Measurements from ENCODE around the gene KIAA2012.

The KIAA2012 gene

DNA sequence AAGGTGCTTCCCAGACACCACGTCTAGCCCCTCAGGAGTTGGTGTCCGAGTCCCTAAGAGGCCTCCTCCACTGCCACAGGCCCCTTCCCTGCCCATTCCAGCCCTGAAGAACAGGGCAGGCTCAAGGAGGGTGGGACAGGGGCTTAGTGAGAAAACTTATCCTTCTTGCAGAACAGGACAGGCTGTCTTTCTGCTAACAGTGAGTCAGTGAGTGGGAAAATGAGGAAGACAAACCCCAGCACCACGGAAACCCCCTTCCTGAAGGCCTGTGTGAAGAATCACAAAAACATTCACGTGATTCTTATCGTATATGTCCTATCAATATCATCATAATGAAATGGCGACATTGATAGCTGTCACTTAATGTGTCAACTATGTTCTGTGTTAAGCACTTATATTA is 29.6 kb upstream of the KIAA2012 start:
- DNase-seq = no peak

GRCh38 chr2:202044777-202045176 is 28.3 kb upstream of the KIAA2012 start:
- DNase-seq = no peak

- DNase-seq = no peak
Observed at GRCh38 chr2:202046572-202046971, 26.5 kb upstream of the KIAA2012 start.

GRCh38 chr2:202049092-202049728 is 23.8 kb upstream of the KIAA2012 start:
- DNase-seq = no peak

DNA sequence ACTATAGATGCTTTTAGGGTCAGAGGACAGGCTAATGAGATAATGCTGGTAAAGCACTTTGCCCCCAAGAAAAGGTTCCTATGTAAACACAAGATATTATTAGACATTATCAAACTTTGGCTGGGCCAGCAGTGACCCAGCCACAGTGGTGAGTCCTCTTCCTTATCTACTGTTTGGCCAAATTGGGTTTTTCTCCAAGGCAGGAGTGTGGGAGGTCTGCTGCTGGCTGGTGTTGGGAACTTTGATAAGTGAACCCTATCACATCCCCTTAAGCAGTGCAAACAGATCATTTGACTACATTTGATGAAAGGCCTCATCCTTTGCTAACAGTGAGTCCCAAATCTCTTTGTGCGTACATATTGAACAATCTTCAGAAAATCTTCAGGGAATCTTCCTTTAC is 23.2 kb upstream of the KIAA2012 start:
- DNase-seq = no peak

GRCh38 chr2:202050652-202051051 is 22.4 kb upstream of the KIAA2012 start:
- no peak for DNase-seq

DNA sequence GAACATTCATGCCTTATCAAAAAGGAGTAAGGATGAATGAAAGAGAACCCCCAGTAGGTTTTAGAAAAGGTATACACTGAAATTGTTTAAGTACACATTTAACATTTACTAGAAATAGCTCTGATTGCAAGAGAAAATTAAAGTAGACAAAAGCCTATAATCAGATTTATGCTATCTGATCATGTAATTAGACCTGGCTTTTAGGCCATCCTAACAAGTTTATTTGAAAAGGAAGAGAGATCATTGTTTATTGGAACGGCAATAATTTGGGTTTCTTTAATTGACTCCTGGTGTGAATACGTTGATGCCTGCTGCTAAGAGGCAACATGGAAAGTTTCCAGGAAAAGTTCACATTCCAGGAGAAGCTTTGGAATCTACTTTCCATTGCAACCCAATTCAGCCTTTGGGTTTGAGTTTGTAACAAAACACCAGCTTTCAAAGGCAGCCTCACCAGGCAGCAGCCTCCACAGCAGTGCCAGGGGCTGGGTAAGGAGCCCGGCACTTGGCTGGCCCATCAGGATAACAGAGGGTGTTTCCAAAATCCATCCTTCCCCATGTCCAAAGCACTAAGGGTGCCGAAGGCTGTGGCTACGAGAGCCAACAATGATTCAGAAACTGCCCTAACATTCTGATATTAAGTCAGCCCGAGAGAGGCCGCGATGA is 21.4 kb upstream of the KIAA2012 start:
- peak in 1 of 2 experiments; percentile 76 for DNase-seq

- no peak for DNase-seq
Observed at GRCh38 chr2:202052235-202052634, 20.8 kb upstream of the KIAA2012 start.

GRCh38 chr2:202054679-202055078 is 18.4 kb upstream of the KIAA2012 start:
- no peak for DNase-seq

GRCh38 chr2:202056611-202057010 is 16.4 kb upstream of the KIAA2012 start:
- peak in 1 of 2 experiments; percentile 29 for DNase-seq

- DNase-seq = no peak
Observed at GRCh38 chr2:202060218-202060617, 12.8 kb upstream of the KIAA2012 start.

GRCh38 chr2:202061695-202062094 is 11.4 kb upstream of the KIAA2012 start:
- no peak for DNase-seq

- DNase-seq = peak; percentile 89 to 96
Observed at GRCh38 chr2:202064171-202064880, 8.7 kb upstream of the KIAA2012 start.

GRCh38 chr2:202064881-202065230 is 8.2 kb upstream of the KIAA2012 start:
- DNase-seq = no peak

GRCh38 chr2:202065876-202066275 is 7.2 kb upstream of the KIAA2012 start:
- DNase-seq = no peak

- DNase-seq = no peak
Observed at GRCh38 chr2:202066875-202067274, 6.2 kb upstream of the KIAA2012 start.

- no peak for DNase-seq
Observed at GRCh38 chr2:202067589-202067988, 5.5 kb upstream of the KIAA2012 start.

GRCh38 chr2:202069170-202070067 is 3.6 kb upstream of the KIAA2012 start:
- no peak for DNase-seq

DNA sequence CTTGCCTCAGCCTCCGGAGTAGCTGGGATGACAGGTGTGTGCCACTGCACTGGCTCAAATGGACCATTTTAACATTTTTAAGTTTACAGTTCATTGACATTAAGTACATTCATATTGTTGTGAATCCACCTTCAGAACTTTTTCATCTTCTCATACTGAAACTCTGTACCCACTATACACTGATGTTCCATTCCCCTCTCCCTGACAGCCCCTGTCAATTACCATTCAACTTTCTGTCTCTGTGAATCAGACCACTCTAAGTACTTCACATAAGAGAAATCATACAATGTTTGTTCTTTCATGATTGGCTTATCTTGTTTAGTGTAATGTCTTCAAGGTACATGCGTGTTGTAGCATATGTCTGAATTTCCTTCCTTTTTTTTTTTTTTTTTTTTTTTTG is 1.9 kb upstream of the KIAA2012 start:
- DNase-seq = no peak

GRCh38 chr2:202072226-202072625 is 829 bp upstream of the KIAA2012 start:
- peak in 1 of 2 experiments; percentile 30 for DNase-seq

GRCh38 chr2:202074324-202074723 is 1.3 kb downstream of the KIAA2012 start:
- DNase-seq = no peak

DNA sequence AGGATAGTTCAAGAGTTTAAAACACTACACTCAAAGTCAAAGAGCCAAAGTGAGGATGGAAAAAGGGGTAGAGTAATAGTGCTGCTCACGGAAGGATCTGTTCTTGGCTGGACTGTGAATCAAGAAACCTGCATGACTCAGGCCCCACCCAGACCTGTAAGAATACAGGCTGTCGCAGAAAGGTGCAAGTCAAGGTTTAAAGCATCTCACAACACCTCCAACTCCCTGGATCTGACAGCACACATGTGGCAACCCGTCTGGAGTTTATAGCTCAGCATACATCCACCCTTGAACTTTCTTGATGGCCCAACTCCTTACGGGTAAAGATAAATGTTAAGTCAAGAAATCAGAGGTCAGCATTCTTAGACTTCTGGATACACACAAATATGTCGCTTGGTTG is 6.3 kb downstream of the KIAA2012 start:
- no peak for DNase-seq

DNA sequence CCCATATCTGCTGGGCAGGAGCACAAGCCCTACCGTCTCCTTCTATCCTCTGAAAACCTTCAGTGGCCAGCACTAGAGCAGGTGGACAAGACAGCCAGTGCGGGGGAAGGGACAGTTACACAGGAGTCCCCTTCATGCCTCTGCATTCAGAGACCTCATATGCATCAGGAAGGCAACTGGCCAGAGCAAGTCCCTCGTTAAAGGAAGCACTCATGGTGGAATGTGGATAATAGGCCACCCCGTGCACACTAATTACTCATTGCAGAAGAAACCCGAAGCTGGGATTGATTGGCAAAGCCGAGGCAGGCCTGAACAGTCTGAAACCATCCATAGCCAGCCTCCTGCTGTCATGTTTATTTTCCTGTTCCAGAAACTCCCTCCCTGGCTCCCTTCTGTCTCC is 11.2 kb downstream of the KIAA2012 start:
- DNase-seq = peak; percentile 55 to 85

All from NCI-H446 (cell line).